OCI-LY1 (cell line): ENCODE measurements around the gene SRPRA.

Experiments
- H2AFZ ChIP-seq: fragments of 200-600 bp; sonication (generic), shearing (Covaris generic); 2 replicates; pipeline ENCODE4 v1.6.0; 2014; ENCODE audit warnings: antibody characterized with exemption, mild to moderate bottlenecking, low read length
- H3F3A ChIP-seq: fragments of 200-600 bp; sonication (generic), shearing (Covaris generic); 2 replicates; pipeline ENCODE4 v1.6.0; 2014; ENCODE audit warnings: mild to moderate bottlenecking, antibody characterized with exemption, low read length, moderate library complexity; ENCODE audit not compliant: insufficient read depth
- H3K27ac ChIP-seq: fragments of 200-600 bp; sonication (generic); 2 replicates; pipeline ENCODE4 v1.5.1; 2014; ENCODE audit warnings: low read length, mixed run types, mild to moderate bottlenecking, low read depth; ENCODE audit not compliant: poor library complexity, severe bottlenecking
- H3K27me3 ChIP-seq: fragments of 200-600 bp; sonication (generic); 2 replicates; pipeline ENCODE4 v1.6.0; 2014; ENCODE audit warnings: antibody characterized with exemption, mild to moderate bottlenecking, low read length, moderate library complexity; ENCODE audit not compliant: insufficient read depth
- H3K36me3 ChIP-seq: fragments of 200-600 bp; sonication (generic); 2 replicates; pipeline ENCODE4 v1.6.1; 2014; ENCODE audit warnings: mild to moderate bottlenecking, antibody characterized with exemption, low read length, moderate library complexity, mixed read lengths; ENCODE audit not compliant: insufficient read depth
- H3K4me1 ChIP-seq: fragments of 200-600 bp; sonication (generic); 2 replicates; pipeline ENCODE4 v1.5.1; 2014; ENCODE audit warnings: mild to moderate bottlenecking, low read length, moderate library complexity; ENCODE audit not compliant: insufficient read depth, severe bottlenecking
- H3K4me2 ChIP-seq: fragments of 200-600 bp; sonication (generic), shearing (Covaris generic); 2 replicates; pipeline ENCODE4 v1.6.1; 2014; ENCODE audit warnings: low read length
- H3K4me3 ChIP-seq: fragments of 200-600 bp; sonication (generic); 2 replicates; pipeline ENCODE4 v1.5.1; 2014; ENCODE audit warnings: low read length, low read depth, mild to moderate bottlenecking, mixed read lengths; ENCODE audit not compliant: poor library complexity, severe bottlenecking
- H3K79me2 ChIP-seq: fragments of 200-600 bp; shearing (Covaris generic); 2 replicates; pipeline ENCODE4 v1.6.1; 2016; ENCODE audit warnings: mixed run types, low read length, mixed read lengths; ENCODE audit not compliant: insufficient read depth
- H3K9ac ChIP-seq: fragments of 200-600 bp; sonication (generic), shearing (Covaris generic); 2 replicates; pipeline ENCODE4 v1.6.1; 2014; ENCODE audit warnings: mild to moderate bottlenecking, low read length, mixed read lengths
- H3K9me2 ChIP-seq: fragments of 200-600 bp; sonication (generic), shearing (Covaris generic); 2 replicates; pipeline ENCODE4 v1.6.1; 2014; ENCODE audit warnings: low read depth, mild to moderate bottlenecking, low read length, mixed read lengths
- H3K9me3 ChIP-seq: fragments of 200-600 bp; shearing (Covaris generic); 2 replicates; pipeline ENCODE4 v1.6.1; 2014; ENCODE audit warnings: low read length, mixed read lengths
- H4K20me1 ChIP-seq: fragments of 200-600 bp; sonication (generic), shearing (Covaris generic); 2 replicates; pipeline ENCODE4 v1.6.0; 2016; ENCODE audit warnings: mild to moderate bottlenecking, low read length; ENCODE audit not compliant: insufficient read depth
- CTCF ChIP-seq: fragments of 200-600 bp; sonication (generic), shearing (Covaris generic); IDR thresholded peaks from 2 replicates; pipeline ENCODE4 v1.5.1; 2017; ENCODE audit warnings: mild to moderate bottlenecking, antibody characterized with exemption, low read length, moderate library complexity, mixed read lengths
- EZH2 ChIP-seq: fragments of 200-600 bp; sonication (generic), shearing (Covaris generic); IDR thresholded peaks from 2 replicates; pipeline ENCODE4 v1.8.0; 2017; ENCODE audit warnings: borderline replicate concordance, mixed run types, mild to moderate bottlenecking, antibody characterized with exemption, low read length, moderate library complexity, mixed read lengths

Gene SRPRA

GRCh38 chr11:126268708-126269579, at the start of gene SRPRA, which contains the start of gene FOXRED1:
Gene SRPRA (minus strand): TSS chr11:126268895. CDS start chr11:126268804, 91 bp downstream.
Gene FOXRED1 (plus strand): TSS chr11:126269154. CDS start chr11:126269207, 53 bp downstream.
- H3K4me3 ChIP-seq: peak within 1 kb of the TSS; percentile 95
- no peaks in the 10 kb centered on the region for H3K9me3 ChIP-seq
- H2AFZ ChIP-seq: no peak within 1 kb of the TSS
- H3K79me2 ChIP-seq: peaks cover 13% of the 10 kb centered on the region
- H3K4me1 ChIP-seq: peaks cover 18% of the 10 kb centered on the region
- H3K9me2 ChIP-seq: no peaks in the 10 kb centered on the region
- H3K27me3 ChIP-seq: no peaks in the 10 kb centered on the region
- no peak within 1 kb of the TSS for H3K27ac ChIP-seq
- H3K4me2 ChIP-seq: peak within 1 kb of the TSS; percentile 78
- TF ChIP-seq EZH2: no peak
- no peak for TF ChIP-seq CTCF
- H3F3A ChIP-seq: no peaks in the 10 kb centered on the region
- peaks cover 52% of the 10 kb centered on the region for H3K36me3 ChIP-seq
- H3K9ac ChIP-seq: peak within 1 kb of the TSS; percentile 89
- H4K20me1 ChIP-seq: no peaks in the 10 kb centered on the region

- Histone ChIP-seq H3K4me2 (no peak overlapping the region), H3K4me1 (peaks cover 11% of the 10 kb centered on the region), H3K36me3 (peaks cover 41% of the 10 kb centered on the region), H2AFZ (no peak overlapping the region), H3K79me2 (no peaks in the 10 kb centered on the region), H4K20me1 (no peaks in the 10 kb centered on the region), H3K27me3 (no peaks in the 10 kb centered on the region), H3K27ac (no peak overlapping the region), H3K9me3 (no peaks in the 10 kb centered on the region), H3F3A (no peaks in the 10 kb centered on the region), H3K9me2 (no peaks in the 10 kb centered on the region), H3K4me3 (no peak overlapping the region), H3K9ac (no peak overlapping the region)
- no peak for TF ChIP-seq CTCF
- no peak for TF ChIP-seq EZH2
Measured at GRCh38 chr11:126317756-126318573, 49.3 kb upstream of the SRPRA start.

- no peak overlapping the region for H3K27ac ChIP-seq
- H3K9me2 ChIP-seq: no peaks in the 10 kb centered on the region
- no peak overlapping the region for H2AFZ ChIP-seq
- no peaks in the 10 kb centered on the region for H4K20me1 ChIP-seq
- no peaks in the 10 kb centered on the region for H3F3A ChIP-seq
- no peaks in the 10 kb centered on the region for H3K79me2 ChIP-seq
- no peaks in the 10 kb centered on the region for H3K27me3 ChIP-seq
- peaks cover 11% of the 10 kb centered on the region for H3K4me1 ChIP-seq
- TF ChIP-seq CTCF (no peak), EZH2 (no peak)
- no peak overlapping the region for H3K9ac ChIP-seq
- no peak overlapping the region for H3K4me3 ChIP-seq
- no peak overlapping the region for H3K4me2 ChIP-seq
- no peaks in the 10 kb centered on the region for H3K9me3 ChIP-seq
- H3K36me3 ChIP-seq: peaks cover 47% of the 10 kb centered on the region
Measured at GRCh38 chr11:126317432-126317755, 48.7 kb upstream of the SRPRA start.
